DOHH2 (cell line): ENCODE data around the gene ENTPD5.

Experiments
- H3F3A ChIP-seq: fragments of 200-600 bp; sonication (generic), shearing (Covaris generic); 2 replicates; pipeline ENCODE4 v1.6.0; 2016; ENCODE audit warnings: antibody characterized with exemption, mild to moderate bottlenecking; ENCODE audit not compliant: control insufficient read depth, insufficient read depth
- H3K27ac ChIP-seq: fragments of 200-600 bp; sonication (generic); 2 replicates; pipeline ENCODE4 v1.5.1; 2014; ENCODE audit warnings: low read depth, mild to moderate bottlenecking, low read length, moderate library complexity
- H3K27me3 ChIP-seq: fragments of 200-600 bp; sonication (generic); 2 replicates; pipeline ENCODE4 v1.6.1; 2014; ENCODE audit warnings: mild to moderate bottlenecking, low read length, mixed read lengths; ENCODE audit not compliant: control insufficient read depth
- H3K36me3 ChIP-seq: fragments of 200-600 bp; sonication (generic); 2 replicates; pipeline ENCODE4 v1.6.1; 2014; ENCODE audit warnings: mild to moderate bottlenecking, low read length, moderate library complexity, mixed read lengths; ENCODE audit not compliant: control insufficient read depth
- H3K4me1 ChIP-seq: fragments of 200-600 bp; sonication (generic); 2 replicates; pipeline ENCODE4 v1.6.1; 2014; ENCODE audit warnings: mild to moderate bottlenecking, low read length, mixed read lengths; ENCODE audit not compliant: control insufficient read depth
- H3K4me2 ChIP-seq: fragments of 200-600 bp; sonication (generic); 2 replicates; pipeline ENCODE4 v1.6.0; 2014; ENCODE audit warnings: mild to moderate bottlenecking, low read length, moderate library complexity
- H3K4me3 ChIP-seq: fragments of 200-600 bp; sonication (generic); 2 replicates; pipeline ENCODE4 v1.5.1; 2014; ENCODE audit warnings: mild to moderate bottlenecking, low read length, mixed read lengths
- H3K79me2 ChIP-seq: fragments of 200-600 bp; sonication (generic); 2 replicates; pipeline ENCODE4 v1.6.1; 2014; ENCODE audit warnings: mild to moderate bottlenecking, low read length, mixed read lengths; ENCODE audit not compliant: control insufficient read depth
- H3K9me2 ChIP-seq: fragments of 200-600 bp; sonication (generic); replicated peaks from 2 replicates; pipeline ENCODE4 v1.6.1; 2014; ENCODE audit warnings: mild to moderate bottlenecking, low read length, mixed read lengths; ENCODE audit not compliant: control insufficient read depth
- H3K9me3 ChIP-seq: fragments of 200-600 bp; sonication (generic); 2 replicates; pipeline ENCODE4 v1.6.1; 2014; ENCODE audit warnings: antibody characterized with exemption, low read length, mixed read lengths; ENCODE audit not compliant: control insufficient read depth, insufficient read depth
- H4K20me1 ChIP-seq: fragments of 200-600 bp; sonication (generic); 2 replicates; pipeline ENCODE4 v1.6.0; 2014; ENCODE audit warnings: low read depth, mild to moderate bottlenecking, antibody characterized with exemption, low read length, moderate library complexity; ENCODE audit not compliant: control insufficient read depth, insufficient read depth
- CTCF ChIP-seq: fragments of 200-600 bp; sonication (generic); IDR thresholded peaks from one replicate; pipeline ENCODE4 v1.5.1; 2014; ENCODE audit warnings: antibody characterized with exemption, mild to moderate bottlenecking, low read depth, low read length; ENCODE audit not compliant: poor library complexity, severe bottlenecking
- EZH2phosphoT487 ChIP-seq: fragments of 200-600 bp; sonication (generic); IDR thresholded peaks from 2 replicates; pipeline ENCODE4 v1.6.1; 2017; ENCODE audit warnings: borderline replicate concordance, mild to moderate bottlenecking, antibody characterized with exemption, low read length, moderate library complexity, mixed read lengths

The ENTPD5 gene

GRCh38 chr14:74019408-74020137 lies 485 bp upstream of the ENTPD5 start:
- Histone ChIP-seq H3K9me2 (no peaks in the 10 kb centered on the region), H3K4me2 (peak overlapping the region; percentile 86), H3K9me3 (no peaks in the 10 kb centered on the region), H3K27me3 (no peaks in the 10 kb centered on the region), H3K36me3 (peaks cover 8% of the 10 kb centered on the region; the same call in 1 of the 2 replicates), H3K4me3 (peak overlapping the region; percentile 100), H3K4me1 (peaks cover 10% of the 10 kb centered on the region), H3K27ac (no peak overlapping the region), H4K20me1 (no peaks in the 10 kb centered on the region), H3K79me2 (peaks cover 10% of the 10 kb centered on the region), H3F3A (peaks cover 3% of the 10 kb centered on the region; the same call in 1 of the 2 replicates)
- TF ChIP-seq EZH2phosphoT487 (no peak), CTCF (no peak)

GRCh38 chr14:74018174-74018585 lies 908 bp downstream of the ENTPD5 start:
- peak overlapping the region; percentile 100 for H3K4me3 ChIP-seq
- H4K20me1 ChIP-seq: no peaks in the 10 kb centered on the region
- peaks cover 10% of the 10 kb centered on the region for H3K79me2 ChIP-seq
- no peaks in the 10 kb centered on the region for H3K9me2 ChIP-seq
- peak overlapping the region; percentile 69 for H3K4me2 ChIP-seq
- peaks cover 3% of the 10 kb centered on the region; the same call in 1 of the 2 replicates for H3F3A ChIP-seq
- H3K27ac ChIP-seq: peak overlapping the region; percentile 67
- TF ChIP-seq CTCF: no peak
- no peak for TF ChIP-seq EZH2phosphoT487
- peaks cover 10% of the 10 kb centered on the region for H3K4me1 ChIP-seq
- peaks cover 18% of the 10 kb centered on the region for H3K36me3 ChIP-seq
- H3K9me3 ChIP-seq: no peaks in the 10 kb centered on the region
- H3K27me3 ChIP-seq: no peaks in the 10 kb centered on the region

GRCh38 chr14:74015963-74016362 lies 3.1 kb downstream of the ENTPD5 start:
- no peak overlapping the region for H3K27ac ChIP-seq
- H3K4me3 ChIP-seq: no peak overlapping the region
- H4K20me1 ChIP-seq: no peaks in the 10 kb centered on the region
- no peaks in the 10 kb centered on the region for H3K9me3 ChIP-seq
- H3K27me3 ChIP-seq: no peaks in the 10 kb centered on the region
- peaks cover 10% of the 10 kb centered on the region for H3K79me2 ChIP-seq
- H3K36me3 ChIP-seq: peaks cover 33% of the 10 kb centered on the region
- peaks cover 10% of the 10 kb centered on the region for H3K4me1 ChIP-seq
- no peaks in the 10 kb centered on the region for H3K9me2 ChIP-seq
- no peak overlapping the region for H3K4me2 ChIP-seq
- peaks cover 3% of the 10 kb centered on the region; the same call in 1 of the 2 replicates for H3F3A ChIP-seq
- TF ChIP-seq EZH2phosphoT487 (no peak), CTCF (no peak)
